SH-SY5Y (cell line): Measurements from ENCODE around the gene YRDC.

Source experiments
- GATA2 ChIP-seq: IDR thresholded peaks from 2 replicates; pipeline ENCODE4 v1.6.1; 2011; ENCODE audit warnings: mild to moderate bottlenecking, low read depth, low read length
- GATA3 ChIP-seq: IDR thresholded peaks from 2 replicates; pipeline ENCODE4 v1.6.1; 2011; ENCODE audit warnings: low read depth, mild to moderate bottlenecking, low read length, moderate library complexity

DNA sequence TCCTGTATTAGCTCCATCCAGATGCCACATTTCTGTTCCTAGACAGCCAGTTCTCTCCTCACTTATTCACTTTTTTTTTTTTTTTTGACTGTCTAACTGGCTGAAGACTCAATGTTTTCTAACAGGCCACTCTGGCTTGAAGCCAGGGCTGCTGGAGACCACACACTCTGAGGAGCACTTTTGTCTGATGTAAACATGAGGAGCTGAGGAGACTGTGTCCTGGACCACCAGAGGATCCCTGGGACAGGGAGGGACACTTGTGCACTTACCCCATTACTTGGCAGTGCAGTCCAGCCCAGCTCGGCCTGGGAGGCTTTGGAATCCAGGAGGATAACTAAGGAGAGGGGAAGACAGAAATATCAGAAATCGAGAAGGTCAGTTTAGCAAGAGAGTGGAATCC is 45.5 kb downstream of the YRDC start:
- TF ChIP-seq GATA2: no peak
- TF ChIP-seq GATA3: no peak
